Astrocyte of the cerebellum (primary cell): ENCODE data around the gene GRK4.
"Not testable (repeated sequence)": the region's sequence is repeated elsewhere in the genome, so short reads cannot be mapped to it uniquely, and the experiment has no call there.

Experiments
- DNase-seq: peaks from one replicate; pipeline ENCODE4 v3.0.0-alpha.2; 2011; ENCODE audit warnings: low read depth
- H3K4me3 ChIP-seq: 2 replicates; pipeline ENCODE4 v1.5.1; 2011; ENCODE audit warnings: mild to moderate bottlenecking, low read depth, low read length, moderate library complexity
- in situ Hi-C: cut with HindIII; loops from 2 replicates; pipeline ENCODE4 v1.10.0; 2017; ENCODE audit warnings: low sequenced_read_pairs
- TF ChIP-seq, protein P1 (sequence below): IDR thresholded peaks from 2 replicates; pipeline ENCODE4 v1.5.1; 2012; ENCODE audit warnings: low read length, low read depth, moderate library complexity, mild to moderate bottlenecking; ENCODE audit errors: missing control alignments

GRK4 gene

DNA sequence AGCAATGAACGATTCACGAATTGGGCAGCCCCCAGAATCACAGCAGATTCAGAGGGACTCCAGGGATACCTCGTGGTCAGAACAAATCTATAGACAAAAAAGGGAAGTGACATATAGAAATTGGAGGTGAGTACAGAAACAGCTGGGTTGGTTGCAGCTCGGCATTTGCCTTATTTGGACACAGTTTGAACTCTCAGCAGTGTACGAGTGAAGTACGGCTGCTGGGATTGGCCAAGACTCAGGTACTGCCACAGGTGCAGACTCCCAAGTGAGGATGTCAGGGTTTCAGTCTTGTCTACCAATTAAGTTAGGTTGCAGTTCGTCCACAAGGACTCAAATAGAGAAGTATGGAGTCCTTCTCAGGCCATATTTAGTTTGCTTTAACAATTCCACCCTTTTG, 82.8 kb downstream of the GRK4 start:
- no peak overlapping the region for H3K4me3 ChIP-seq
- in situ Hi-C loops: no loop called here
- TF ChIP-seq, protein P1, sequence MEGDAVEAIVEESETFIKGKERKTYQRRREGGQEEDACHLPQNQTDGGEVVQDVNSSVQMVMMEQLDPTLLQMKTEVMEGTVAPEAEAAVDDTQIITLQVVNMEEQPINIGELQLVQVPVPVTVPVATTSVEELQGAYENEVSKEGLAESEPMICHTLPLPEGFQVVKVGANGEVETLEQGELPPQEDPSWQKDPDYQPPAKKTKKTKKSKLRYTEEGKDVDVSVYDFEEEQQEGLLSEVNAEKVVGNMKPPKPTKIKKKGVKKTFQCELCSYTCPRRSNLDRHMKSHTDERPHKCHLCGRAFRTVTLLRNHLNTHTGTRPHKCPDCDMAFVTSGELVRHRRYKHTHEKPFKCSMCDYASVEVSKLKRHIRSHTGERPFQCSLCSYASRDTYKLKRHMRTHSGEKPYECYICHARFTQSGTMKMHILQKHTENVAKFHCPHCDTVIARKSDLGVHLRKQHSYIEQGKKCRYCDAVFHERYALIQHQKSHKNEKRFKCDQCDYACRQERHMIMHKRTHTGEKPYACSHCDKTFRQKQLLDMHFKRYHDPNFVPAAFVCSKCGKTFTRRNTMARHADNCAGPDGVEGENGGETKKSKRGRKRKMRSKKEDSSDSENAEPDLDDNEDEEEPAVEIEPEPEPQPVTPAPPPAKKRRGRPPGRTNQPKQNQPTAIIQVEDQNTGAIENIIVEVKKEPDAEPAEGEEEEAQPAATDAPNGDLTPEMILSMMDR: no peak
- no peak for DNase-seq

DNA sequence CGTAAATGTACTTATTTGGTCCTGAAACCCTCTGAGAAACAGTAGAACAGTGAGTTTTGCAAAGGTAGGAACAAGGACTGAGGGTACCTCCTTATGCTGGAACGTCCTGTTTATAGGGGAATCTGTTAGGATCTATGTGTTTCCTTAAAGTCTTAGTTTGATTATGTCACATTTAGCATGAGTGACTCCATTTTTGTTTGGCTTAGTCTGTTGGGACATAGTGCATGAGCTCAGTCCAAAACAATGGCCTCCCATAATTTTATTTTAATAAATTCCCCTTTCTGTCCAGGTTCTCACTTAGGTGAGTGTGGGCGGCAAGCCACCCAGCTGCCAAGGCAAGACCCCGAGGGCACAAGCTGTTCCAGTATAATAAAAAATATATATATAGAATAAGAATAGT, 83.3 kb downstream of the GRK4 start:
- no peak overlapping the region for H3K4me3 ChIP-seq
- in situ Hi-C loops: no loop called here
- no peak for DNase-seq
- TF ChIP-seq, protein P1: no peak

DNA sequence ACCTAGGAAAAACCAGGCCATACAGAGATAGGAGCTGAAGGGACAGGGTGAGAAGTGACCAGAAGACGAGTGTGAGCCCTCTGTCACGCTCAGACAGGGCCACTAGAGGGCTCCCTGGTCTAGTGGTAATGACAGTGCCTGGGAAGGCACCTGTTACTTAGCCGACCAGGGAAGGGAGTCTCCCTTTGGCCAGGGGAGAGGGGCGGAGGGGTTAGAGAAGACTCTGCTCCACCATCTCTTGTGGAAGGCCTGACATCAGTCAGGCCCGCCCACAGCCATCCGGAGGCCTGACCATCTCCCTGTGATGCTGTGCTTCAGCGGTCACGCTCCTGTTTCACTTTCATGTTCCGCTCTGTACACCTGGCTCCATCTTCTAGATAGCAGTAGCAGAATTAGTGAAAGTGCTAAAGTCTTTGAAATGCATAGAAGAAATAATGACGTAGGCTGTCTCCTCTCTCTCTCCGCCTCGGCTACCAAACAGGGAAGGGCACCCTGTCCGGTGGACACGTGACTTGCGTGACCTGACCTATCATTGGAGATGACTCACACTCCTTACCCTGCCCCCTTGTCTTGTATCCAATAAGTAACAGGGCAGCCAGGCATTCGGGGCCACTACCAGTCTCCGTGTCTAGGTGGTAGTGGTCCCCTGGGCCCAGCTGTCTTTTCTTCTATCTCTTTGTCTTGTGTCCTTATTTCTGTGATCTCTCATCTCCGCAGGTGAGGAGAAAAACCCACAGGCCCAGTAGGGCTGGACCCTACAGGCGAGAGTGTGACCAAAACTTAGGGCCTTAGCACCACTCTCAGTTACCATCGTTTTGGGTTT, 84.3 kb downstream of the GRK4 start:
- TF ChIP-seq, protein P1: peak; percentile 78
- in situ Hi-C loops: no loop called here
- no peak overlapping the region for H3K4me3 ChIP-seq
- DNase-seq: no peak

DNA sequence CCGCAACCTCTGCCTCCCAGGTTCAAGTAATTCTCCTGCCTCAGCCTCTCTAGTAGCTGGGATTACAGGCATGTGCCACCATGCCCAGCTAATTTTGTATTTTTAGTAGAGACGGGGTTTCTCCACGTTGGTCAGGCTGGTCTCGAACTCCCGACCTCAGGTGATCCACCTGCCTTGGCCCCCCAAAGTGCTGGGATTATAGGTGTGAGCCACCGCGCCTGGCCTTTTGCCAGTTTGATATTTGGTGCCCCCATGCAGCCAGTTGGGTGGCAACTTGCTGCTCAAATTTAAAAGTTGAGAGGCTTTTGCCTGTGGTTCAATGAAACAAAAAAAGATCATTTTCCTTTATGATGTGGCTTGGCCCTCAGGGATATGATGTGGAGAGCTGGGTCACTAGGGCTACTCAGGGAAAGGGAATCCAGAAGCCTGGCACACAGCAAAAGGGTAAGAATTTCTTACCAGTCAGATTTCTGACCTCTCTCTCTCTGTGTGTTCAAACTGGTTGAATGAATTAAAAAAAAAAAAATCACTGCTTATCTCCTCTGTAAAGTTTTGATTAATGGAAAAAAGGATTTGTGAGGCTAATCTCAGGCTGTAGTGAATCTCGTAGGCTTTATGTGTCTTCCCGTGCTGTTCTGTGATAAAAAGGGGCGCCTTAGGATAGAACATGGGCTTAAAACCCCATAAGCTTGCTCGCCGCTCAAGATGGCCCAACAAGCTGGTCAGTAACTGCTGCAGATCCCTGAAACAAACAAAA, 87.9 kb downstream of the GRK4 start:
- not testable (repeated sequence) for DNase-seq, H3K4me3 ChIP-seq
- in situ Hi-C loops: loop anchor here (25.0 kb wide), 1 partner anchor 89 kb away; the partner anchor contains the start of genes GRK4 and NOP14

DNA sequence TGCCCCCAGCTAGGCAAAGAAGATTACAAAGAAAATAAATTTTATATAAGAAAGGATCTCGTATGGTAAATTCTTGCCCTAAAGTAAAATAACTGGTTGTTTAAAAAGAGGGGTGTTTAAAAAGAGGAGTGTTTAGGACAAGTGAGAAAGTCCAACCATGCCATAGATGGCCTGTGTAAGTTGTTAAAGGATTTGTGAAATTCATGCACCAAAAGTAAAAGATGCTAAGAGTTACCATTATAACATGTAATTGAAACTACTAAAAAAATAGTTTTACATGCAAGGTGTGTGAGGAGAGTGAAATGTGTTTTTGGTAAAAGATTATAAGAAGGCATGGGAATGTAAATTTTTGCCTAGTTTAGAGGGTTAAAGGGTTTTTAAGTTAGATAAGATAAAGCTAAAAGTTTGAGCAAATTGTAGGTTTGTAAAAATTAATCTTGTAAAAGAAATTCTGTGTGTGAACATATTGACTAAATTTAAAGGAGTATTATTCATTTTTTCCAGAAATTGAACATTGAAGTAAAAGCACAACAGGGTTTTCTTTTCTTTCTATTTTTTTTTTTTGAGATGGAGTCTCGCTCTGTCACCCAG, 90.9 kb downstream of the GRK4 start:
- H3K4me3 ChIP-seq: no peak overlapping the region
- in situ Hi-C loops: loop anchor here (25.0 kb wide), 1 partner anchor 92 kb away; the partner anchor contains the start of genes GRK4 and NOP14
- DNase-seq: no peak
- TF ChIP-seq, protein P1: no peak

DNA sequence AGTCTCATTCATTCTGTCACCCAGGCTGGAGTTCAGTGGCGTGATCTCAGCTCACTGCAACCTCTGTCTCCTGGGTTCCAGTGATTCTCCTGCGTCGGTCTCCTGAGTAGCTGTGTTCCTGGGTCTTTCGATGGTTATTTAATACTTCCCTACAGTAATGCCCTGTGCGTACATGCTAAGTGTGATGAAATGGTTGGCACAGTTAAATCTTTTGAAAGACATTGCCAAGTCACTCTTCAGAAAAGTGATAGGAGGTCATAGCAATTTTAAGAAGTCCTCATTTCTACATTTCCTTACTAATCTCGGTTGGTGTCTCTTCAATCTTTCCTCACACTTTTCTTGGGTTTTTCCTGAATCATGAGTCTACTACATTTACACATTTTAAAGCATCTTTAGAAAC, 96.6 kb downstream of the GRK4 start:
- TF ChIP-seq, protein P1: no peak
- in situ Hi-C loops: loop anchor here (25.0 kb wide), 1 partner anchor 98 kb away; the partner anchor contains the start of genes GRK4 and NOP14
- no peak overlapping the region for H3K4me3 ChIP-seq
- no peak for DNase-seq
